GM06990 (cell line): ENCODE results near the gene ZNF75A.

ENCODE experiments used
- DNase-seq: peaks from one replicate; pipeline ENCODE4 v3.0.0-alpha.2; 2011; ENCODE audit not compliant: insufficient read length; ENCODE audit errors: extremely low read depth
- H3K27me3 ChIP-seq: replicated peaks from 2 replicates; pipeline ENCODE4 v1.6.0; 2011; ENCODE audit warnings: low read length; ENCODE audit not compliant: control insufficient read depth, insufficient read depth
- H3K36me3 ChIP-seq: 2 replicates; pipeline ENCODE4 v1.5.1; 2011; ENCODE audit warnings: low read length; ENCODE audit not compliant: control insufficient read depth, insufficient read depth
- H3K4me3 ChIP-seq: replicated peaks from 2 replicates; pipeline ENCODE4 v1.5.1; 2011; ENCODE audit warnings: low read depth, mild to moderate bottlenecking, control low read depth, low read length
- TF ChIP-seq, protein P1 (sequence below): IDR thresholded peaks from 2 replicates; pipeline ENCODE4 v1.5.1; 2011; ENCODE audit warnings: low read length, control low read depth, mild to moderate bottlenecking, inconsistent platforms; ENCODE audit not compliant: insufficient read depth, poor library complexity, severe bottlenecking

Gene ZNF75A

GRCh38 chr16:3274947-3275346, 30.4 kb upstream of the ZNF75A start:
- Histone ChIP-seq H3K27me3 (no peaks in the 10 kb centered on the region), H3K4me3 (no peak overlapping the region), H3K36me3 (no peaks in the 10 kb centered on the region)
- DNase-seq = no peak
- TF ChIP-seq, protein P1, sequence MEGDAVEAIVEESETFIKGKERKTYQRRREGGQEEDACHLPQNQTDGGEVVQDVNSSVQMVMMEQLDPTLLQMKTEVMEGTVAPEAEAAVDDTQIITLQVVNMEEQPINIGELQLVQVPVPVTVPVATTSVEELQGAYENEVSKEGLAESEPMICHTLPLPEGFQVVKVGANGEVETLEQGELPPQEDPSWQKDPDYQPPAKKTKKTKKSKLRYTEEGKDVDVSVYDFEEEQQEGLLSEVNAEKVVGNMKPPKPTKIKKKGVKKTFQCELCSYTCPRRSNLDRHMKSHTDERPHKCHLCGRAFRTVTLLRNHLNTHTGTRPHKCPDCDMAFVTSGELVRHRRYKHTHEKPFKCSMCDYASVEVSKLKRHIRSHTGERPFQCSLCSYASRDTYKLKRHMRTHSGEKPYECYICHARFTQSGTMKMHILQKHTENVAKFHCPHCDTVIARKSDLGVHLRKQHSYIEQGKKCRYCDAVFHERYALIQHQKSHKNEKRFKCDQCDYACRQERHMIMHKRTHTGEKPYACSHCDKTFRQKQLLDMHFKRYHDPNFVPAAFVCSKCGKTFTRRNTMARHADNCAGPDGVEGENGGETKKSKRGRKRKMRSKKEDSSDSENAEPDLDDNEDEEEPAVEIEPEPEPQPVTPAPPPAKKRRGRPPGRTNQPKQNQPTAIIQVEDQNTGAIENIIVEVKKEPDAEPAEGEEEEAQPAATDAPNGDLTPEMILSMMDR = no peak

GRCh38 chr16:3276679-3277078, 28.6 kb upstream of the ZNF75A start:
- TF ChIP-seq, protein P1 = no peak
- no peaks in the 10 kb centered on the region for H3K27me3 ChIP-seq
- no peak for DNase-seq
- H3K4me3 ChIP-seq = no peak overlapping the region
- no peaks in the 10 kb centered on the region for H3K36me3 ChIP-seq

GRCh38 chr16:3281222-3281820, 24.0 kb upstream of the ZNF75A start:
- DNase-seq = no peak
- H3K27me3 ChIP-seq = no peaks in the 10 kb centered on the region
- H3K4me3 ChIP-seq = no peak overlapping the region
- TF ChIP-seq, protein P1 = no peak
- H3K36me3 ChIP-seq = peaks cover 12% of the 10 kb centered on the region

GRCh38 chr16:3282103-3282729, 23.1 kb upstream of the ZNF75A start:
- Histone ChIP-seq H3K27me3 (no peaks in the 10 kb centered on the region), H3K36me3 (peaks cover 15% of the 10 kb centered on the region), H3K4me3 (peak overlapping the region; percentile 86)
- TF ChIP-seq, protein P1 = no peak
- DNase-seq = no peak

- TF ChIP-seq, protein P1 = no peak
- Histone ChIP-seq H3K36me3 (peaks cover 15% of the 10 kb centered on the region), H3K27me3 (no peaks in the 10 kb centered on the region), H3K4me3 (peak within 1 kb of the TSS; percentile 86)
- DNase-seq = peak; percentile 98
Observed at GRCh38 chr16:3282730-3283542, 22.4 kb upstream of the ZNF75A start, which contains the start of gene ZNF263. Gene ZNF263, plus strand, starts transcription at chr16:3283491. Its CDS starts 328 bp downstream, at chr16:3283819.
